GM19397 (cell line): ENCODE results near the gene ARHGAP10.
A peak's percentile ranks its signal among the peaks of the same experiment; 100 is the strongest.

Experiments used
- ATAC-seq: cut with Tn5 transposase; IDR thresholded peaks from one replicate; pipeline ENCODE4 v1.9.1; 2021; ENCODE audit warnings: mild to moderate bottlenecking, moderate library complexity; ENCODE audit not compliant: unreplicated experiment

Gene ARHGAP10

GRCh38 chr4:147943159-147943638 is 211.3 kb downstream of the ARHGAP10 start:
- ATAC-seq: peak; percentile 92

- ATAC-seq: no peak
Observed at GRCh38 chr4:147944249-147944648, 212.4 kb downstream of the ARHGAP10 start.

GRCh38 chr4:147944670-147945260 is 212.9 kb downstream of the ARHGAP10 start:
- no peak for ATAC-seq

- ATAC-seq: no peak
Observed at GRCh38 chr4:147948336-147948735, 216.4 kb downstream of the ARHGAP10 start.

- no peak for ATAC-seq
Observed at GRCh38 chr4:147950261-147950660, 218.4 kb downstream of the ARHGAP10 start.

- no peak for ATAC-seq
Observed at GRCh38 chr4:147950841-147951240, 219.0 kb downstream of the ARHGAP10 start.

- no peak for ATAC-seq
Observed at GRCh38 chr4:147954850-147955249, 223.0 kb downstream of the ARHGAP10 start.

- no peak for ATAC-seq
Observed at GRCh38 chr4:147955827-147956558, 224.1 kb downstream of the ARHGAP10 start.

GRCh38 chr4:147957446-147957845 is 225.6 kb downstream of the ARHGAP10 start:
- ATAC-seq: no peak

- ATAC-seq: no peak
Observed at GRCh38 chr4:147958057-147958456, 226.2 kb downstream of the ARHGAP10 start.

- ATAC-seq: no peak
Observed at GRCh38 chr4:147958489-147959065, 226.7 kb downstream of the ARHGAP10 start.

- peak; percentile 71 for ATAC-seq
Observed at GRCh38 chr4:147960971-147961370, 229.1 kb downstream of the ARHGAP10 start.

GRCh38 chr4:147963839-147964238 is 232.0 kb downstream of the ARHGAP10 start:
- ATAC-seq: no peak

GRCh38 chr4:147964266-147964880 is 232.5 kb downstream of the ARHGAP10 start:
- ATAC-seq: no peak

GRCh38 chr4:147965056-147965455 is 233.2 kb downstream of the ARHGAP10 start:
- no peak for ATAC-seq

- ATAC-seq: no peak
Observed at GRCh38 chr4:147965873-147966272, 234.0 kb downstream of the ARHGAP10 start.

GRCh38 chr4:147968641-147969040 is 236.8 kb downstream of the ARHGAP10 start:
- ATAC-seq: no peak

GRCh38 chr4:147969573-147970385 is 237.9 kb downstream of the ARHGAP10 start:
- no peak for ATAC-seq

- ATAC-seq: no peak
Observed at GRCh38 chr4:147971116-147971515, 239.2 kb downstream of the ARHGAP10 start.

GRCh38 chr4:147975325-147975724 is 243.4 kb downstream of the ARHGAP10 start:
- ATAC-seq: no peak
